ENCODE results near the gene HDAC11.

Gene HDAC11

GRCh38 chr3:13525827-13526625 lies 45.9 kb downstream of the HDAC11 start:
- no peaks in the 10 kb centered on the region for H3K9me3 ChIP-seq (ENCODE audit: insufficient read depth, low read length)
- peaks cover 53% of the 10 kb centered on the region for H3K27me3 ChIP-seq (ENCODE audit: low read depth, low read length)
- H4K20me1 ChIP-seq (ENCODE audit: insufficient read depth, low read length): no peaks in the 10 kb centered on the region
- H3K79me2 ChIP-seq (ENCODE audit: low read length): no peaks in the 10 kb centered on the region
- no peak overlapping the region for H3K27ac ChIP-seq (ENCODE audit: low read length)
- TF ChIP-seq CTCF (IDR thresholded peaks at IDR 0.05; ENCODE audit: low read depth, low read length) (no peak), EZH2phosphoT487 (IDR thresholded peaks at IDR 0.05; ENCODE audit: low read depth) (no peak)
- no peak overlapping the region for H2AFZ ChIP-seq (ENCODE audit: low read depth, low read length)
- H3K36me3 ChIP-seq (replicated peaks; ENCODE audit: low read depth, low read length): no peaks in the 10 kb centered on the region
- no peak overlapping the region for H3K9ac ChIP-seq (ENCODE audit: low read length)
- H3K4me3 ChIP-seq (ENCODE audit: low read length): no peak overlapping the region
- H3K4me2 ChIP-seq (ENCODE audit: low read length): no peak overlapping the region
- no peaks in the 10 kb centered on the region for H3K4me1 ChIP-seq (ENCODE audit: low read length)

GRCh38 chr3:13526626-13526949 lies 46.5 kb downstream of the HDAC11 start:
- H3K4me3 ChIP-seq (ENCODE audit: low read length): no peak overlapping the region
- no peaks in the 10 kb centered on the region for H4K20me1 ChIP-seq (ENCODE audit: insufficient read depth, low read length)
- no peak overlapping the region for H3K9ac ChIP-seq (ENCODE audit: low read length)
- peaks cover 53% of the 10 kb centered on the region for H3K27me3 ChIP-seq (ENCODE audit: low read depth, low read length)
- no peak overlapping the region for H2AFZ ChIP-seq (ENCODE audit: low read depth, low read length)
- no peaks in the 10 kb centered on the region for H3K79me2 ChIP-seq (ENCODE audit: low read length)
- H3K36me3 ChIP-seq (replicated peaks; ENCODE audit: low read depth, low read length): no peaks in the 10 kb centered on the region
- no peaks in the 10 kb centered on the region for H3K4me1 ChIP-seq (ENCODE audit: low read length)
- TF ChIP-seq CTCF (IDR thresholded peaks at IDR 0.05; ENCODE audit: low read depth, low read length) (no peak), EZH2phosphoT487 (IDR thresholded peaks at IDR 0.05; ENCODE audit: low read depth) (no peak)
- no peak overlapping the region for H3K27ac ChIP-seq (ENCODE audit: low read length)
- no peaks in the 10 kb centered on the region for H3K9me3 ChIP-seq (ENCODE audit: insufficient read depth, low read length)
- no peak overlapping the region for H3K4me2 ChIP-seq (ENCODE audit: low read length)

DNA sequence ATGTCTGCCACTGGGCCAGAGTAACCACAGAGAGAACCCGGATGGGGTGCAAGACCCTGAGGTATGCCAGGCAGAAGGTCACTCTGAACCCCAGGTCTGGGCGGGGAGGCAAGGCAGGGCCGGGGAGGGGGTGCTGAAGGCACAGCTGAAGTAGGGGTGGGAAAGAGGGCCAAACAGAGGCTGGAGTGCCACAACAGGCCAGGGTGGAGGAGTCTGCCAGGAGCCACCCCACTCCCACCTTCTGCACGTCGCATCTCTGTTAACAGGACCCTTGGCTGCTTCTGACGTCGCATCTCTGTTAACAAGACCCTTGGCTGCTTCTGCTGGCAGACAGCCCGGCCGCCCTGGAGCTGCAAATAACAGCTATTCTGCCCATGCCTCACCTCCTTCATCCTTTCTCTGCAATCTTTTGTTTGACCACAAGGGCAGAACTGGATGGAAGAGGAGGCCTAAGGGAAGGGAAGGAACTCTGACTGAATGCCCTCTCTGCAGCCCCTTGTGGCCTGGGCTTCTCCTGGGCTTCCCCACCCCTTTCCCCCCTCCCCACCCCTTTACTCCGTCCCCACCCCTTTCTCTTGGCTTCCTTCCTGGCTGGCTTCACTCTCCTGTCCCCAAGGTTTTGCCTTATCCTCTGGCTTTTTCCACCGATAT lies 48.2 kb downstream of the HDAC11 start:
- no peak overlapping the region for H3K27ac ChIP-seq (ENCODE audit: low read length)
- H3K4me1 ChIP-seq (ENCODE audit: low read length): no peaks in the 10 kb centered on the region
- H3K4me2 ChIP-seq (ENCODE audit: low read length): no peak overlapping the region
- H4K20me1 ChIP-seq (ENCODE audit: insufficient read depth, low read length): no peaks in the 10 kb centered on the region
- no peaks in the 10 kb centered on the region for H3K79me2 ChIP-seq (ENCODE audit: low read length)
- H3K27me3 ChIP-seq (ENCODE audit: low read depth, low read length): peaks cover 46% of the 10 kb centered on the region
- no peak overlapping the region for H2AFZ ChIP-seq (ENCODE audit: low read depth, low read length)
- H3K4me3 ChIP-seq (ENCODE audit: low read length): no peak overlapping the region
- H3K9me3 ChIP-seq (ENCODE audit: insufficient read depth, low read length): no peaks in the 10 kb centered on the region
- TF ChIP-seq CTCF (IDR thresholded peaks at IDR 0.05; ENCODE audit: low read depth, low read length): no peak
- TF ChIP-seq EZH2phosphoT487 (IDR thresholded peaks at IDR 0.05; ENCODE audit: low read depth): no peak
- no peak overlapping the region for H3K9ac ChIP-seq (ENCODE audit: low read length)
- no peaks in the 10 kb centered on the region for H3K36me3 ChIP-seq (replicated peaks; ENCODE audit: low read depth, low read length)

DNA sequence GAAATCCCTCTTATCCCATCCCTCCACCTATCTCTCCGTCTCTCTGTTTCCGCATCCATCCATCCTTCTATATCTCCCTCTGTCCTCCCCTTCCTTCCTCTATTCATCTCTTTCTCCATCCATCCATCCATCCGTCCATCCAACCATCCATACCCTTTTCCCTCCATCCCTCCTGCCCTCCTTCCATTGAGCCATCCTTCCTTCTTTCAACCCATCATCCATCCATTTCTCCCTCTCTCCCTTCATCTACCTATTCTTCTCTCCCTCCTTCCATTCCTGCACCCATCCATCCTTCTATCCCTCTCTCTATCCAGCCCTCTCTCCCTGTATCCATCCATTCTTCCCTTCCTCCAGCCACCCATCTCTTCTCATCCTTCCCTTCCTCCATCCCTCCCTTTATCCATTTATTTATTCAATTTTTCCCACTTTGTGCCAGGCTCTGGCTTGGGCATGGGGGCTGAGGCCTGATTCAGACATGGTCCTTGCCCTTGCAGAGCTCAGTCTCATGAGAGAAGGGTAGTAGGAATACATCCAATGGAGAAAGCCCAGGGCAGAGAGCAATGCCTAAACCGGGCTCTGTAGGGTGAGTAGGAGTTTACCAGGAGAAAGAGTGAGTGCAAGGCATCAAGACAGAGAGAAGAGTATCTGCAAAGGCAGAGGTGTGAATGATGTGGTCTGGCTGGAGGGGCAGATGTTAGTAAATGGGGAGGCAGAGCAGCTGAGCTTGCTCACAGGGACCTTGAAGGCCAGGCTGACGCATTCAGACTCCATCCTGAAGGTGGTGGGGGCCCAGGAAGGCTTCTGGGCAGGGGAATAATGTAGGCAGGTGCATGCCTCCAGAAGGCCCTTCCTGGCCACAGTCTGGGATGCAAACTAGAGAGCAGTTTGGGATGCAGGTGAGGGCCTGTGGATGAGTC lies 49.3 kb downstream of the HDAC11 start:
- Histone ChIP-seq H3K27ac (ENCODE audit: low read length) (no peak overlapping the region), H3K9me3 (ENCODE audit: insufficient read depth, low read length) (no peaks in the 10 kb centered on the region), H3K79me2 (ENCODE audit: low read length) (no peaks in the 10 kb centered on the region), H3K4me3 (ENCODE audit: low read length) (no peak overlapping the region), H4K20me1 (ENCODE audit: insufficient read depth, low read length) (no peaks in the 10 kb centered on the region), H3K4me1 (ENCODE audit: low read length) (no peaks in the 10 kb centered on the region), H2AFZ (ENCODE audit: low read depth, low read length) (no peak overlapping the region), H3K4me2 (ENCODE audit: low read length) (no peak overlapping the region), H3K36me3 (replicated peaks; ENCODE audit: low read depth, low read length) (no peaks in the 10 kb centered on the region), H3K9ac (ENCODE audit: low read length) (no peak overlapping the region), H3K27me3 (ENCODE audit: low read depth, low read length) (peaks cover 40% of the 10 kb centered on the region)
- TF ChIP-seq CTCF (IDR thresholded peaks at IDR 0.05; ENCODE audit: low read depth, low read length) (no peak), EZH2phosphoT487 (IDR thresholded peaks at IDR 0.05; ENCODE audit: low read depth) (no peak)

All from OCI-LY3 (cell line).